PC-9 (cell line): ENCODE results near the gene LARP7. TPM values are rescaled to one million over a fixed set of nuclear protein-coding genes. Genes with fewer than 3 reads are reported as not detected.
"Not testable (repeated sequence)": the region's sequence is repeated elsewhere in the genome, so short reads cannot be mapped to it uniquely, and the experiment has no call there.

Experiments used
- BruUV-seq: library from RNA; stranded (reverse); fragments of 400-500 nt; replicated peaks from 2 replicates; lab custom pipeline; 2021; lab: Mats Ljungman, UMichigan
- CTCF ChIA-PET: fragments of 300-600 bp; sonication (Branson Sonifier 250); formaldehyde crosslinking; loops from one replicate; lab custom pipeline; 2022; ENCODE audit warnings: antibody characterized with exemption; lab: Charles Lee
- POLR2A ChIA-PET: fragments of 300-600 bp; sonication (Branson Sonifier 250); formaldehyde crosslinking; loops from one replicate; lab custom pipeline; 2022; ENCODE audit warnings: antibody characterized with exemption; ENCODE audit not compliant: unreplicated experiment; lab: Charles Lee
- DNase-seq, 2 experiments: peaks; one replicate each; pipeline versions ENCODE4 v3.0.0 to v3.0.0-alpha.2; 2015 to 2022; ENCODE audit warnings: mixed read lengths in 1 of 2
- H2AFZ ChIP-seq: fragments of 200-600 bp; sonication (generic); 2 replicates; pipeline ENCODE4 v1.8.1; 2017; ENCODE audit warnings: antibody characterized with exemption
- H3F3A ChIP-seq: fragments of 200-600 bp; sonication (generic); 2 replicates; pipeline ENCODE4 v1.8.1; 2017; ENCODE audit warnings: antibody characterized with exemption, mild to moderate bottlenecking, low read depth; ENCODE audit not compliant: insufficient read depth
- H3K27ac ChIP-seq: fragments of 200-600 bp; sonication (generic); 2 replicates; pipeline ENCODE4 v1.6.1; 2016; ENCODE audit warnings: mixed run types
- H3K27me3 ChIP-seq: fragments of 200-600 bp; sonication (generic); 2 replicates; pipeline ENCODE4 v1.6.1; 2016; ENCODE audit warnings: low read depth, mixed run types; ENCODE audit not compliant: insufficient read depth
- H3K36me3 ChIP-seq: fragments of 200-600 bp; sonication (generic); 2 replicates; pipeline ENCODE4 v1.6.1; 2016; ENCODE audit warnings: low read depth, mixed run types
- H3K4me1 ChIP-seq: fragments of 200-600 bp; sonication (generic); replicated peaks from 2 replicates; pipeline ENCODE4 v1.6.1; 2016; ENCODE audit warnings: mixed run types; ENCODE audit not compliant: insufficient read depth
- H3K4me2 ChIP-seq: fragments of 200-600 bp; sonication (generic); 2 replicates; pipeline ENCODE4 v1.6.1; 2017; ENCODE audit warnings: mixed run types
- H3K4me3 ChIP-seq: fragments of 200-600 bp; sonication (generic); 2 replicates; pipeline ENCODE4 v1.6.1; 2016; ENCODE audit warnings: mixed run types
- H3K79me2 ChIP-seq: fragments of 200-600 bp; sonication (generic); 2 replicates; pipeline ENCODE4 v1.6.1; 2017; ENCODE audit warnings: low read depth, mixed run types
- H3K9me2 ChIP-seq: fragments of 200-600 bp; sonication (generic); 2 replicates; pipeline ENCODE4 v1.8.1; 2017; ENCODE audit warnings: mild to moderate bottlenecking; ENCODE audit not compliant: insufficient read depth
- H3K9me3 ChIP-seq: fragments of 200-600 bp; sonication (generic); 2 replicates; pipeline ENCODE4 v1.8.1; 2016; ENCODE audit warnings: low read depth; ENCODE audit not compliant: insufficient read depth
- H4K20me1 ChIP-seq: fragments of 200-600 bp; sonication (generic); 2 replicates; pipeline ENCODE4 v1.8.1; 2017; ENCODE audit not compliant: insufficient read depth
- EZH2 ChIP-seq: fragments of 200-600 bp; sonication (generic); IDR thresholded peaks from 2 replicates; pipeline ENCODE4 v1.8.0; 2017; ENCODE audit warnings: antibody characterized with exemption, low read depth
- intact Hi-C: fragments of 100-400 bp; cut with micrococcal nuclease; formaldehyde crosslinking; loops from one replicate; pipeline ENCODE4 v1.10.0; 2022; ENCODE audit not compliant: unreplicated experiment
- total RNA-seq: library from RNA; stranded (reverse); gene quantifications from 2 replicates; pipeline ENCODE4 v1.2.3, GENCODE V29; 2021
- TF ChIP-seq, protein P1 (sequence below): fragments of 200-600 bp; sonication (generic); conservative IDR thresholded peaks from 2 replicates; pipeline ENCODE4 v1.6.1; 2017; ENCODE audit warnings: mixed run types, antibody characterized with exemption, mild to moderate bottlenecking, moderate library complexity

Gene LARP7
- total RNA-seq, 1 experiment from 2014 or later: 47.8 TPM

- no peaks in the 10 kb centered on the region; the same call in 1 of the 2 replicates for H3K36me3 ChIP-seq
- H3K9me2 ChIP-seq: no peaks in the 10 kb centered on the region
- H3K4me2 ChIP-seq: no peak overlapping the region
- no peak for DNase-seq
- ChIA-PET CTCF (no interaction called here), POLR2A (no interaction called here)
- H4K20me1 ChIP-seq: no peaks in the 10 kb centered on the region
- no peak overlapping the region for H3K27ac ChIP-seq
- intact Hi-C loops: loop anchor here (1.0 to 10.0 kb wide), 2 partner anchors 129 to 461 kb away; no protein-coding TSS in a partner anchor
- no peaks in the 10 kb centered on the region for H3K9me3 ChIP-seq
- 0 out of 2 replicates have a peak, but pooled peaks cover 5% of the 10 kb centered on the region for H3F3A ChIP-seq
- H3K4me1 ChIP-seq: peaks cover 18% of the 10 kb centered on the region
- peaks cover 26% of the 10 kb centered on the region for H3K79me2 ChIP-seq
- no peak overlapping the region for H2AFZ ChIP-seq
- H3K27me3 ChIP-seq: no peaks in the 10 kb centered on the region
- no TSS peak for BruUV-seq
- no peak overlapping the region for H3K4me3 ChIP-seq
- TF ChIP-seq, protein P1, sequence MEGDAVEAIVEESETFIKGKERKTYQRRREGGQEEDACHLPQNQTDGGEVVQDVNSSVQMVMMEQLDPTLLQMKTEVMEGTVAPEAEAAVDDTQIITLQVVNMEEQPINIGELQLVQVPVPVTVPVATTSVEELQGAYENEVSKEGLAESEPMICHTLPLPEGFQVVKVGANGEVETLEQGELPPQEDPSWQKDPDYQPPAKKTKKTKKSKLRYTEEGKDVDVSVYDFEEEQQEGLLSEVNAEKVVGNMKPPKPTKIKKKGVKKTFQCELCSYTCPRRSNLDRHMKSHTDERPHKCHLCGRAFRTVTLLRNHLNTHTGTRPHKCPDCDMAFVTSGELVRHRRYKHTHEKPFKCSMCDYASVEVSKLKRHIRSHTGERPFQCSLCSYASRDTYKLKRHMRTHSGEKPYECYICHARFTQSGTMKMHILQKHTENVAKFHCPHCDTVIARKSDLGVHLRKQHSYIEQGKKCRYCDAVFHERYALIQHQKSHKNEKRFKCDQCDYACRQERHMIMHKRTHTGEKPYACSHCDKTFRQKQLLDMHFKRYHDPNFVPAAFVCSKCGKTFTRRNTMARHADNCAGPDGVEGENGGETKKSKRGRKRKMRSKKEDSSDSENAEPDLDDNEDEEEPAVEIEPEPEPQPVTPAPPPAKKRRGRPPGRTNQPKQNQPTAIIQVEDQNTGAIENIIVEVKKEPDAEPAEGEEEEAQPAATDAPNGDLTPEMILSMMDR: peak; percentile 66
- TF ChIP-seq EZH2: no peak
Measured at GRCh38 chr4:112633477-112634235, 3.3 kb upstream of the LARP7 start.

- intact Hi-C loops: loop anchor here (1.0 to 10.0 kb wide), 4 partner anchors 110 to 457 kb away; no protein-coding TSS in a partner anchor
- no TSS peak for BruUV-seq
Measured at GRCh38 chr4:112637552-112637866, 566 bp downstream of the LARP7 start.

DNA sequence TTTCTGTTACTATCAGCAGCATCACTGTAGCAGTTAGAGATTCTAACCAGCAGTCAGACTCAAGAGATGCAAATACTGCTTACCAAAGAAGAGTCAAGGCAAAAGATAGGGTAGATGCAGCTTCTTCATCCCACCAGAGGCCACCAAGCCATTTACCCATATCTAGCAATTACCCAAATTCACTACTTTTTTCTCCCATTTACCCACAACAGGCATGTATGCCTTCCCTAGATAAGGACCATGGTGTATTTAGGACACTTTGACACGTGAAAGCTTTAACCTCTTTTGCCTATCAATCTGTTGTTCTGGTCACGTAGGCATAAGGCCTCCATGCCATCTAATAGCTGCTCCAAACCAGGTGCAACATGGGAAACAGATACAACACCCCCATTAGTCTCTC is 5.6 kb downstream of the LARP7 start:
- Histone ChIP-seq H4K20me1 (peaks cover 10% of the 10 kb centered on the region; the same call in 1 of the 2 replicates), H3K4me2 (no peak overlapping the region), H3K4me1 (peaks cover 9% of the 10 kb centered on the region), H3K4me3 (no peak overlapping the region), H2AFZ (no peak overlapping the region), H3K27ac (no peak overlapping the region), H3F3A (0 out of 2 replicates have a peak, but pooled peaks cover 12% of the 10 kb centered on the region), H3K9me2 (no peaks in the 10 kb centered on the region), H3K9me3 (no peaks in the 10 kb centered on the region), H3K79me2 (peaks cover 27% of the 10 kb centered on the region), H3K36me3 (peaks cover 10% of the 10 kb centered on the region; the same call in 1 of the 2 replicates), H3K27me3 (no peaks in the 10 kb centered on the region)
- no peak for DNase-seq
- ChIA-PET CTCF (no interaction called here), POLR2A (no interaction called here)
- intact Hi-C loops: no loop called here
- no TSS peak for BruUV-seq
- TF ChIP-seq, protein P1: no peak
- no peak for TF ChIP-seq EZH2

More at GRCh38 chr4:112637552-112637866, 566 bp downstream of the LARP7 start:
- Histone ChIP-seq H3K4me3 (peak overlapping the region; percentile 76), H2AFZ (peak overlapping the region; percentile 81), H3K4me1 (peaks cover 20% of the 10 kb centered on the region), H3K9me3 (no peaks in the 10 kb centered on the region), H3K36me3 (no peaks in the 10 kb centered on the region; the same call in 1 of the 2 replicates), H3K9me2 (no peaks in the 10 kb centered on the region), H3K27ac (peak overlapping the region; percentile 78), H3K4me2 (peak overlapping the region; percentile 80), H4K20me1 (0 out of 2 replicates have a peak, but pooled peaks cover 4% of the 10 kb centered on the region), H3K27me3 (no peaks in the 10 kb centered on the region), H3F3A (0 out of 2 replicates have a peak, but pooled peaks cover 6% of the 10 kb centered on the region), H3K79me2 (peaks cover 42% of the 10 kb centered on the region)
- ChIA-PET POLR2A (interaction anchor here (0.6 kb wide), 3 partner anchors 94 to 109 kb away, joined by 3 to 11 read pairs (median 5); no protein-coding TSS in a partner anchor), CTCF (no interaction called here)
- DNase-seq: no peak
- TF ChIP-seq, protein P1: no peak; the same call in 1 of the 2 replicates
- no peak for TF ChIP-seq EZH2

DNA sequence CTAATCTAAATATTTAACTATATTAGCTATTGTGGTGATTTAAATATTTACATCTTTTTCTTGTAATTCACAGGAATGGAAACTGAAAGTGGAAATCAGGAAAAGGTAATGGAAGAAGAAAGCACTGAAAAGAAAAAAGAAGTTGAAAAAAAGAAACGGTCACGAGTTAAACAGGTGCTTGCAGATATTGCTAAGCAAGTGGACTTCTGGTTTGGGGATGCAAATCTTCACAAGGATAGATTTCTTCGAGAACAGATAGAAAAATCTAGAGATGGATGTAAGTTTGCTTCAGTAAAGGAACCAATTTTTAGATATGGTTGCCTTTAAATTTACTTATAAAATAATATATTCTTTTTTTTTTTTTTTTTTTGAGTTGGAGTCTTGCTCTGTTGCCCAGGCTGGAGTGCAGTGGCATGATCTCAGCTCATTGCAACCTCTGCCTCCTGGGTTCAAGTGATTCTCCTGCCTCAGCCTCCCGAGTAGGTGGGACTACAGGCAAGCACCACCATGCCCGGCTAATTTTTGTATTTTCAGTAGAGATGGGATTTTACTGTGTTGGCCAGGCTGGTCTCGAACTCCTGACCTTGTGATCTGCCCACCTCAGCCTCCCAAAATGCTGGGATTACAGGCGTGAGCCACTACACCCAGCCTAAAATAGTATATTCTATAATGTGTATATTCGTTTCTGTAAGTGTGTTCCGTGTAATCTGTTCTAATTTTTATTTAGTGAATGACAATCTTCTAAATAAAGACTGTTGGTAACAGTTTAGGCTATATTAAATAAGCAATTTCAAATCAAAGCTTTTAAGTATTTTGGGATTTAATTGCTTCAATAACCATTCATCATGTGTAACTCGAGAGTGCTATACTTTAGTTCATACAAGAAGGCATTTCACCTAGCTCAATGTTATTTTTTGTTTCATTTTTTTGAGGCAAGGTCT is 7.9 kb downstream of the LARP7 start:
- H4K20me1 ChIP-seq: peaks cover 10% of the 10 kb centered on the region; the same call in 1 of the 2 replicates
- H3F3A ChIP-seq, H3K79me2 ChIP-seq, intact Hi-C loops, H3K9me3 ChIP-seq, H3K27ac ChIP-seq, DNase-seq, CTCF ChIA-PET, H3K4me2 ChIP-seq, H3K4me3 ChIP-seq, POLR2A ChIA-PET, H3K4me1 ChIP-seq, H3K9me2 ChIP-seq, H3K27me3 ChIP-seq, BruUV-seq, H2AFZ ChIP-seq: not testable (repeated sequence)
- peaks cover 19% of the 10 kb centered on the region; the same call in 1 of the 2 replicates for H3K36me3 ChIP-seq
